Measurements from ENCODE around the gene AKR1C4. TPM values are rescaled to one million over a fixed set of nuclear protein-coding genes. Genes with fewer than 3 reads are reported as not detected.

Gene AKR1C4
- total RNA-seq, 1 donor, result not detected

DNA sequence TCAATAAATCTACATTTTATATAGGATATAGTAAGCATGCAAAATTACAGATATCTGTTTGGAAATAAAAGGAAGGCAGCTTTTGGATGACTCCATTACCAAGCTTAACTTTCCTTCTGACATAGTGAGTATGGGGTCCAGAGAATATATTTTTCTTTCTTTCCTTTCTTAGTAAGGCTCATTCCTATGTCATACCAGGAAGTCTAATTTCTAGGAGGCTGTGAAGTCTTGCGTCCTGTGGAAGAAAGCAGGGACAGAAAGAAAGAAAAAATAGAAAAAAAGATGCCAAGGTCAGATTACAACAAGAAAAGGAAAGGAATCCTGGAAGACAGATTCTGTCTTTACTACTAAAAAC, 48.0 kb upstream of the AKR1C4 start:
- Histone ChIP-seq H3K9me3 (ENCODE audit: low read depth, low read length) (no peaks in the 10 kb centered on the region), H3K4me1 (ENCODE audit: insufficient read depth, low read length) (no peaks in the 10 kb centered on the region), H3K27me3 (ENCODE audit: insufficient read depth, low read length) (no peaks in the 10 kb centered on the region), H4K20me1 (ENCODE audit: insufficient read depth, low read length) (no peaks in the 10 kb centered on the region), H3K4me3 (ENCODE audit: insufficient read depth, low read length) (no peak overlapping the region), H3K27ac (ENCODE audit: low read depth, low read length) (no peak overlapping the region), H3K4me2 (ENCODE audit: insufficient read depth, low read length) (no peak overlapping the region), H2AFZ (ENCODE audit: low read length) (no peak overlapping the region), H3K36me3 (ENCODE audit: insufficient read depth, low read length) (no peaks in the 10 kb centered on the region), H3K79me2 (ENCODE audit: insufficient read depth, low read length) (no peaks in the 10 kb centered on the region)
- TF ChIP-seq, protein P1, sequence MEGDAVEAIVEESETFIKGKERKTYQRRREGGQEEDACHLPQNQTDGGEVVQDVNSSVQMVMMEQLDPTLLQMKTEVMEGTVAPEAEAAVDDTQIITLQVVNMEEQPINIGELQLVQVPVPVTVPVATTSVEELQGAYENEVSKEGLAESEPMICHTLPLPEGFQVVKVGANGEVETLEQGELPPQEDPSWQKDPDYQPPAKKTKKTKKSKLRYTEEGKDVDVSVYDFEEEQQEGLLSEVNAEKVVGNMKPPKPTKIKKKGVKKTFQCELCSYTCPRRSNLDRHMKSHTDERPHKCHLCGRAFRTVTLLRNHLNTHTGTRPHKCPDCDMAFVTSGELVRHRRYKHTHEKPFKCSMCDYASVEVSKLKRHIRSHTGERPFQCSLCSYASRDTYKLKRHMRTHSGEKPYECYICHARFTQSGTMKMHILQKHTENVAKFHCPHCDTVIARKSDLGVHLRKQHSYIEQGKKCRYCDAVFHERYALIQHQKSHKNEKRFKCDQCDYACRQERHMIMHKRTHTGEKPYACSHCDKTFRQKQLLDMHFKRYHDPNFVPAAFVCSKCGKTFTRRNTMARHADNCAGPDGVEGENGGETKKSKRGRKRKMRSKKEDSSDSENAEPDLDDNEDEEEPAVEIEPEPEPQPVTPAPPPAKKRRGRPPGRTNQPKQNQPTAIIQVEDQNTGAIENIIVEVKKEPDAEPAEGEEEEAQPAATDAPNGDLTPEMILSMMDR (IDR thresholded peaks at IDR 0.05; ENCODE audit: extremely low read depth, low read depth, low read length), result no peak
- no peak for DNase-seq (ENCODE audit: insufficient read length, low spot score, missing footprints)

DNA sequence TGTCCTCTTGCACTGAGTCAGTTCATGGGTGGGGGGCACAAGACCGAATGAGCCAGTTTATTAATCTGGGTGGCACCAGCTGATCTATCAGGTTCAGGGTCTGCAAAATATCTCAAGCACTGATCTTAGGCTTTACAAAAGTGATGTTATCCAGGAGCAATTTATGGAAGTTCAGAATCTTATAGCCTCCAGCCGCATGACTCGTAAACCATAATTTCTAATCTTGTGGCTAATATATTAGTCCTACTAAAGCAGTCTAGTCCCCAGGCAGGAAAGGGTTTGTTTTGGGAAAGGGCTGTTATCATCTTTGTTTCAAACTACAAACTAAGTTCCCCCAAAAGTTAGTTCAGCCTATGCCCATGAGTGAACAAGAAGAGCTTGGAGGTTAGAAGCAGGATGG, 45.6 kb upstream of the AKR1C4 start:
- DNase-seq (ENCODE audit: insufficient read length, low spot score, missing footprints), result no peak
- no peak overlapping the region for H3K27ac ChIP-seq (ENCODE audit: low read depth, low read length)
- H3K4me3 ChIP-seq (ENCODE audit: insufficient read depth, low read length), result no peak overlapping the region
- no peaks in the 10 kb centered on the region for H3K9me3 ChIP-seq (ENCODE audit: low read depth, low read length)
- H2AFZ ChIP-seq (ENCODE audit: low read length), result no peak overlapping the region
- no peaks in the 10 kb centered on the region for H4K20me1 ChIP-seq (ENCODE audit: insufficient read depth, low read length)
- H3K4me2 ChIP-seq (ENCODE audit: insufficient read depth, low read length), result no peak overlapping the region
- no peaks in the 10 kb centered on the region for H3K27me3 ChIP-seq (ENCODE audit: insufficient read depth, low read length)
- no peaks in the 10 kb centered on the region for H3K36me3 ChIP-seq (ENCODE audit: insufficient read depth, low read length)
- TF ChIP-seq, protein P1 (IDR thresholded peaks at IDR 0.05; ENCODE audit: extremely low read depth, low read depth, low read length), result no peak
- H3K79me2 ChIP-seq (ENCODE audit: insufficient read depth, low read length), result no peaks in the 10 kb centered on the region
- H3K4me1 ChIP-seq (ENCODE audit: insufficient read depth, low read length), result no peaks in the 10 kb centered on the region

- DNase-seq (ENCODE audit: insufficient read length, low spot score, missing footprints), result no peak
- TF ChIP-seq, protein P1 (IDR thresholded peaks at IDR 0.05; ENCODE audit: extremely low read depth, low read depth, low read length), result no peak
- Histone ChIP-seq H3K27me3 (ENCODE audit: insufficient read depth, low read length) (no peaks in the 10 kb centered on the region), H3K4me1 (ENCODE audit: insufficient read depth, low read length) (no peaks in the 10 kb centered on the region), H3K4me3 (ENCODE audit: insufficient read depth, low read length) (no peak overlapping the region), H3K9me3 (ENCODE audit: low read depth, low read length) (no peaks in the 10 kb centered on the region), H3K79me2 (ENCODE audit: insufficient read depth, low read length) (no peaks in the 10 kb centered on the region), H3K36me3 (ENCODE audit: insufficient read depth, low read length) (no peaks in the 10 kb centered on the region), H3K4me2 (ENCODE audit: insufficient read depth, low read length) (no peak overlapping the region), H3K27ac (ENCODE audit: low read depth, low read length) (no peak overlapping the region), H2AFZ (ENCODE audit: low read length) (no peak overlapping the region), H4K20me1 (ENCODE audit: insufficient read depth, low read length) (no peaks in the 10 kb centered on the region)
These were observed 40.7 kb upstream of the AKR1C4 start for GRCh38 chr10:5155951-5156350.

DNA sequence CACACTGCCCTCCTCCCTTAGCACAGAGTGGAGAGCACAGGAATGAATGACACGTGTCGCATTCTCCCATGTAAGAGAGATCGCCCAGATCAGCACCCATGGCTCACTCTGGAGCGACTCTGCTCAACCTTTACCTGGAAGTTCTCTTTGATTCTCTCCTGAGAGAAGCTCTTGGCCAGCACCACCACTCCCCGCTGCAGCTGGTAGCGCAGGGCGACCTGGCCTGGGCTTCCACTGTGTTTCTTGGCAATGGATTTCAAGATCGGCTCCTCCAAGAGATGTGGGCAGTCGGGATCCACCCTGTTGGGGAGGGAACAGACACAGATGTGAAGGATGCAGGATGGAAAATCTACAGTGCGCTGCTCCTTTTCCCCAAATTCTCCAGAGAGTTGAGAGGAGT, 39.1 kb upstream of the AKR1C4 start:
- H3K36me3 ChIP-seq (ENCODE audit: insufficient read depth, low read length), result no peaks in the 10 kb centered on the region
- DNase-seq (ENCODE audit: insufficient read length, low spot score, missing footprints), result no peak
- no peak overlapping the region for H3K4me2 ChIP-seq (ENCODE audit: insufficient read depth, low read length)
- H3K27ac ChIP-seq (ENCODE audit: low read depth, low read length), result no peak overlapping the region
- TF ChIP-seq, protein P1 (IDR thresholded peaks at IDR 0.05; ENCODE audit: extremely low read depth, low read depth, low read length), result no peak
- no peak overlapping the region for H3K4me3 ChIP-seq (ENCODE audit: insufficient read depth, low read length)
- no peaks in the 10 kb centered on the region for H3K79me2 ChIP-seq (ENCODE audit: insufficient read depth, low read length)
- no peaks in the 10 kb centered on the region for H3K4me1 ChIP-seq (ENCODE audit: insufficient read depth, low read length)
- H4K20me1 ChIP-seq (ENCODE audit: insufficient read depth, low read length), result no peaks in the 10 kb centered on the region
- H2AFZ ChIP-seq (ENCODE audit: low read length), result no peak overlapping the region
- no peaks in the 10 kb centered on the region for H3K9me3 ChIP-seq (ENCODE audit: low read depth, low read length)
- H3K27me3 ChIP-seq (ENCODE audit: insufficient read depth, low read length), result no peaks in the 10 kb centered on the region

Measured in osteoblast (primary cell).